HEK293T (cell line): ENCODE results near the gene GATAD1.
"Not testable (repeated sequence)": the region's sequence is repeated elsewhere in the genome, so short reads cannot be mapped to it uniquely, and the experiment has no call there.

Source experiments
- CTCF ChIA-PET: fragments of 350-600 bp; formaldehyde crosslinking; extraction: SDS; loops from one replicate; lab custom pipeline; 2021; ENCODE audit warnings: antibody characterized with exemption, inconsistent platforms; lab: Yijun Ruan, JAX
- POLR2A ChIA-PET: fragments of 350-600 bp; formaldehyde crosslinking; extraction: SDS; loops from one replicate; lab custom pipeline; 2020; ENCODE audit warnings: antibody characterized with exemption, inconsistent platforms; lab: Yijun Ruan, JAX
- DNase-seq: peaks from one replicate; pipeline ENCODE4 v3.0.0; 2012; ENCODE audit warnings: mixed read lengths; ENCODE audit errors: extremely low spot score
- ARNT ChIP-seq: fragments of 450-650 bp; IDR thresholded peaks from 2 replicates; pipeline ENCODE4 v1.6.1; 2017; ENCODE audit warnings: mild to moderate bottlenecking
- BHLHE40 ChIP-seq: fragments of 450-650 bp; IDR thresholded peaks from 2 replicates; pipeline ENCODE4 v1.6.1; 2016; ENCODE audit warnings: mild to moderate bottlenecking, moderate library complexity, borderline replicate concordance
- CTBP1 ChIP-seq: fragments of 450-650 bp; IDR thresholded peaks from 2 replicates; pipeline ENCODE4 v1.6.1; 2016; ENCODE audit warnings: borderline replicate concordance
- ELF4 ChIP-seq: fragments of 450-650 bp; IDR thresholded peaks from 2 replicates; pipeline ENCODE4 v1.6.1; 2017; ENCODE audit warnings: antibody characterized with exemption
- FOXA1 ChIP-seq: fragments of 450-650 bp; IDR thresholded peaks from 2 replicates; pipeline ENCODE4 v1.6.1; 2016; ENCODE audit warnings: mild to moderate bottlenecking
- FOXK2 ChIP-seq: fragments of 450-650 bp; IDR thresholded peaks from 2 replicates; pipeline ENCODE4 v1.6.1; 2016; ENCODE audit warnings: mild to moderate bottlenecking
- FOXM1 ChIP-seq: fragments of 450-650 bp; IDR thresholded peaks from 2 replicates; pipeline ENCODE4 v1.6.1; 2017; ENCODE audit warnings: mild to moderate bottlenecking, borderline replicate concordance
- HDGF ChIP-seq: fragments of 450-650 bp; IDR thresholded peaks from 2 replicates; pipeline ENCODE4 v1.6.1; 2017; ENCODE audit warnings: antibody characterized with exemption, borderline replicate concordance
- L3MBTL2 ChIP-seq: fragments of 450-650 bp; conservative IDR thresholded peaks from 2 replicates; pipeline ENCODE4 v1.6.1; 2016; ENCODE audit warnings: mild to moderate bottlenecking
- LEF1 ChIP-seq: fragments of 450-650 bp; IDR thresholded peaks from 2 replicates; pipeline ENCODE4 v1.6.1; 2017; ENCODE audit warnings: mild to moderate bottlenecking, borderline replicate concordance
- NFRKB ChIP-seq: fragments of 450-650 bp; IDR thresholded peaks from 2 replicates; pipeline ENCODE4 v1.6.1; 2016; ENCODE audit warnings: mild to moderate bottlenecking, moderate library complexity
- PKNOX1 ChIP-seq: fragments of 450-650 bp; IDR thresholded peaks from 2 replicates; pipeline ENCODE4 v1.6.1; 2016
- SUZ12 ChIP-seq: fragments of 450-650 bp; IDR thresholded peaks from 2 replicates; pipeline ENCODE4 v1.6.1; 2016; ENCODE audit warnings: mild to moderate bottlenecking
- ZNF384 ChIP-seq: fragments of 450-650 bp; IDR thresholded peaks from 2 replicates; pipeline ENCODE4 v1.6.1; 2016

GATAD1 gene

GRCh38 chr7:92437956-92438491 is 9.3 kb upstream of the GATAD1 start:
- CTCF ChIA-PET = no interaction called here
- no peak for DNase-seq
- POLR2A ChIA-PET = no interaction called here
- TF ChIP-seq ELF4 = no peak
- no peak for TF ChIP-seq L3MBTL2
- TF ChIP-seq NFRKB = no peak

GRCh38 chr7:92442720-92443119 is 4.6 kb upstream of the GATAD1 start:
- POLR2A ChIA-PET, DNase-seq, CTCF ChIA-PET: not testable (repeated sequence)

GRCh38 chr7:92446869-92447344 is 375 bp upstream of the GATAD1 start:
- no peak for TF ChIP-seq NFRKB
- TF ChIP-seq SUZ12 = no peak
- no peak for TF ChIP-seq BHLHE40
- no peak for TF ChIP-seq HDGF
- 0 out of 2 replicates have a peak, but pooled peaks have one; percentile 14 for TF ChIP-seq ZNF384
- TF ChIP-seq L3MBTL2 = peak; percentile 91
- TF ChIP-seq CTBP1 = no peak
- no peak for DNase-seq
- POLR2A ChIA-PET = interaction anchor here (0.5 to 2.6 kb wide), 18 partner anchors 12 to 1738 kb away, joined by 3 to 22 read pairs (median 4); partner anchors contain the start of genes ANKIB1, CYP51A1, KRIT1 and LRRD1
- CTCF ChIA-PET = interaction anchor here (0.7 to 2.0 kb wide), 11 partner anchors 18 to 617 kb away, joined by 3 to 16 read pairs (median 4); partner anchors contain the start of genes CYP51A1, PEX1 and RBM48

GRCh38 chr7:92448205-92448747 is 994 bp downstream of the GATAD1 start:
- no peak for TF ChIP-seq LEF1
- peak; percentile 65 for TF ChIP-seq PKNOX1
- CTCF ChIA-PET = interaction anchor here (0.6 to 2.0 kb wide), 7 partner anchors 13 to 602 kb away, joined by 3 to 16 read pairs (median 4); no protein-coding TSS in a partner anchor
- peak; percentile 33 for DNase-seq

GRCh38 chr7:92451645-92452044 is 4.4 kb downstream of the GATAD1 start:
- no peak for DNase-seq
- no peak for TF ChIP-seq PKNOX1
- ChIA-PET POLR2A (no interaction called here), CTCF (interaction anchor here (1.4 kb wide), 1 partner anchor 10 kb away, joined by 3 read pairs; no protein-coding TSS in a partner anchor)

More at GRCh38 chr7:92448205-92448747, 994 bp downstream of the GATAD1 start:
- POLR2A ChIA-PET = interaction anchor here (1.0 to 2.6 kb wide), 11 partner anchors 9 to 568 kb away, joined by 3 to 22 read pairs (median 5); partner anchors contain the start of genes ANKIB1, CYP51A1, KRIT1 and LRRD1

- TF ChIP-seq SUZ12 (no peak), CTBP1 (no peak), FOXA1 (no peak)
- ChIA-PET POLR2A (no interaction called here), CTCF (no interaction called here)
- no peak for DNase-seq
Measured at GRCh38 chr7:92456236-92456635, 9.0 kb downstream of the GATAD1 start.

- TF ChIP-seq ARNT = no peak
- no peak for TF ChIP-seq FOXK2
- TF ChIP-seq NFRKB = no peak
- no peak for TF ChIP-seq FOXA1
- TF ChIP-seq ZNF384 = no peak
- TF ChIP-seq PKNOX1 = no peak
- no peak for TF ChIP-seq HDGF
- TF ChIP-seq BHLHE40 = no peak
- TF ChIP-seq FOXM1 = no peak
- no peak for TF ChIP-seq ELF4
- DNase-seq = no peak
- CTCF ChIA-PET = interaction anchor here (0.6 to 1.9 kb wide), 2 partner anchors 12 kb away, joined by 3 to 9 read pairs; no protein-coding TSS in a partner anchor
- POLR2A ChIA-PET = interaction anchor here (1.1 to 2.1 kb wide), 2 partner anchors 12 to 215 kb away, joined by 5 to 20 read pairs; partner anchors contain the start of genes ANKIB1, GATAD1 and KRIT1
Measured at GRCh38 chr7:92460109-92460508, 12.8 kb downstream of the GATAD1 start.
